Naive thymus-derived CD8-positive, alpha-beta T cell (primary cell): ENCODE measurements around the gene KRT79. TPM values are rescaled to one million over a fixed set of nuclear protein-coding genes. Genes with fewer than 3 reads are reported as not detected.

Experiments
- ATAC-seq, 2 donors: fragments of 150-1000 bp; cut with Tn5 transposase in 1 of 2; sonication (Bioruptor Pico), chemical (Tn5 transposase) in 1 of 2; 1 replicate in 1 of 2; 2 replicates in 1 of 2; pipeline ENCODE4 v1.10.0; 2021; ENCODE audit warnings: mild to moderate bottlenecking in 2 of 2, moderate library complexity in 2 of 2
- POLR2A ChIA-PET: fragments of 350-600 bp; sonication (Branson Sonifier 250); formaldehyde crosslinking; loops from one replicate; lab custom pipeline; 2021; ENCODE audit warnings: antibody characterized with exemption; lab: Charles Lee
- DNase-seq, 10 donors: peaks; one replicate each; pipeline versions ENCODE4 v3.0.0 to v3.0.0-alpha.2; 2020 to 2022
- H3K27ac Mint-ChIP-seq, 10 donors: one replicate each; pipeline ENCODE4 v1.8.0; 2020 to 2022; ENCODE audit warnings: mild to moderate bottlenecking in 10 of 10, mixed read lengths in 10 of 10, moderate library complexity in 4 of 10, inconsistent platforms in 1 of 10
- H3K27me3 Mint-ChIP-seq, 5 donors: one replicate each; pipeline ENCODE4 v1.8.0; 2021 to 2022; ENCODE audit warnings: mixed read lengths in 5 of 5
- H3K36me3 Mint-ChIP-seq, 3 donors: one replicate each; pipeline ENCODE4 v1.8.0; 2020 to 2022; ENCODE audit warnings: mixed read lengths in 3 of 3, mild to moderate bottlenecking in 2 of 3, inconsistent platforms in 1 of 3
- H3K4me1 Mint-ChIP-seq, 4 donors: one replicate each; pipeline ENCODE4 v1.8.0; 2021 to 2022; ENCODE audit warnings: mixed read lengths in 4 of 4
- H3K4me3 Mint-ChIP-seq, 10 donors: one replicate each; pipeline ENCODE4 v1.8.0; 2020 to 2022; ENCODE audit warnings: mild to moderate bottlenecking in 10 of 10, mixed read lengths in 10 of 10, moderate library complexity in 6 of 10, inconsistent platforms in 1 of 10
- H3K9me3 Mint-ChIP-seq, 9 donors: one replicate each; pipeline ENCODE4 v1.8.0; 2020 to 2022; ENCODE audit warnings: mixed read lengths in 9 of 9, mild to moderate bottlenecking in 3 of 9, inconsistent platforms in 1 of 9, moderate library complexity in 1 of 9
- polyA plus RNA-seq, 3 donors: library from polyadenylated mRNA; unstranded; fragments of 300-500 nt; fragmentation: Illumina TruSeq; gene quantifications; one replicate each; pipeline ENCODE4 v1.2.3, GENCODE V29; 2021
- total RNA-seq, 8 experiments: library from RNA in 2 of 8; stranded (reverse) in 2 of 8; gene quantifications; one replicate each; pipeline ENCODE4 v1.2.3 and lab custom pipeline; 2021 to 2026

KRT79 gene
- total and polyA plus RNA-seq, 5 experiments from 2014 or later: not detected

GRCh38 chr12:52805739-52806138 is 28.4 kb downstream of the KRT79 start:
- no peak overlapping the region for H3K4me3 Mint-ChIP-seq

GRCh38 chr12:52805000-52805399 is 29.1 kb downstream of the KRT79 start:
- POLR2A ChIA-PET: interaction anchor here (0.7 kb wide), 2 partner anchors 98 to 650 kb away, joined by 4 to 5 read pairs; no protein-coding TSS in a partner anchor
- no peaks in the 10 kb centered on the region for H3K36me3 Mint-ChIP-seq
- H3K27me3 Mint-ChIP-seq: peaks cover 0 to 10% (median 2%) of the 10 kb centered on the region in 5 donors
- no peaks in the 10 kb centered on the region for H3K9me3 Mint-ChIP-seq
- no peak overlapping the region for H3K4me3 Mint-ChIP-seq
- ATAC-seq (no peak), DNase-seq (no peak)
- H3K4me1 Mint-ChIP-seq: peaks cover 0 to 6% (median 0%) of the 10 kb centered on the region in 4 donors
- H3K27ac Mint-ChIP-seq: peak overlapping the region in 2 of 10 donors; percentile 35 to 47

More at GRCh38 chr12:52805739-52806138, 28.4 kb downstream of the KRT79 start:
- Mint-ChIP-seq H3K9me3 (no peaks in the 10 kb centered on the region), H3K36me3 (no peaks in the 10 kb centered on the region), H3K27me3 (peaks cover 0 to 10% (median 2%) of the 10 kb centered on the region in 5 donors), H3K4me1 (peaks cover 0 to 6% (median 0%) of the 10 kb centered on the region in 4 donors), H3K27ac (peak overlapping the region in 1 of 10 donors; percentile 35)
- DNase-seq (no peak), ATAC-seq (no peak)
- POLR2A ChIA-PET: no interaction called here

- H3K4me1 Mint-ChIP-seq: peaks cover 0 to 9% (median 0%) of the 10 kb centered on the region in 4 donors
- no peaks in the 10 kb centered on the region for H3K36me3 Mint-ChIP-seq
- H3K27ac Mint-ChIP-seq: peak overlapping the region in 3 of 10 donors; percentile 21 to 49 (median 43)
- H3K27me3 Mint-ChIP-seq: peaks cover 0 to 3% (median under 1%) of the 10 kb centered on the region in 5 donors
- H3K4me3 Mint-ChIP-seq: no peak overlapping the region
- POLR2A ChIA-PET: interaction anchor here (0.6 kb wide), 1 partner anchor 14 kb away, joined by 3 read pairs; no protein-coding TSS in a partner anchor
- no peak for DNase-seq
- no peak for ATAC-seq
- H3K9me3 Mint-ChIP-seq: no peaks in the 10 kb centered on the region
These were observed 31.7 kb downstream of the KRT79 start for GRCh38 chr12:52802442-52802841.

- POLR2A ChIA-PET: interaction anchor here (0.6 kb wide), 1 partner anchor 13 kb away, joined by 3 read pairs; no protein-coding TSS in a partner anchor
- no peak for DNase-seq
- no peak for ATAC-seq
- H3K4me3 Mint-ChIP-seq: no peak overlapping the region
- H3K27me3 Mint-ChIP-seq: peaks cover 0 to 3% (median 0%) of the 10 kb centered on the region in 5 donors
- H3K36me3 Mint-ChIP-seq: no peaks in the 10 kb centered on the region
- H3K4me1 Mint-ChIP-seq: peaks cover 0 to 9% (median 0%) of the 10 kb centered on the region in 4 donors
- H3K9me3 Mint-ChIP-seq: no peaks in the 10 kb centered on the region
- peak overlapping the region in 3 of 10 donors; percentile 22 to 48 (median 24) for H3K27ac Mint-ChIP-seq
These were observed 32.3 kb downstream of the KRT79 start for GRCh38 chr12:52801773-52802172.

GRCh38 chr12:52800259-52800917 is 33.7 kb downstream of the KRT79 start:
- Mint-ChIP-seq H3K36me3 (no peaks in the 10 kb centered on the region), H3K4me1 (peaks cover 0 to 9% (median 0%) of the 10 kb centered on the region in 4 donors), H3K27me3 (peaks cover 0 to 3% (median 0%) of the 10 kb centered on the region in 5 donors), H3K4me3 (no peak overlapping the region), H3K27ac (peak overlapping the region in 4 of 10 donors; percentile 4 to 75 (median 9)), H3K9me3 (no peaks in the 10 kb centered on the region)
- DNase-seq (no peak), ATAC-seq (no peak)
- POLR2A ChIA-PET: no interaction called here

GRCh38 chr12:52799505-52800211 is 34.5 kb downstream of the KRT79 start:
- H3K36me3 Mint-ChIP-seq: no peaks in the 10 kb centered on the region
- no peak overlapping the region for H3K4me3 Mint-ChIP-seq
- peaks cover 0 to 9% (median 0%) of the 10 kb centered on the region in 4 donors for H3K4me1 Mint-ChIP-seq
- POLR2A ChIA-PET: no interaction called here
- ATAC-seq (no peak), DNase-seq (no peak)
- H3K9me3 Mint-ChIP-seq: no peaks in the 10 kb centered on the region
- H3K27ac Mint-ChIP-seq: peak overlapping the region in 2 of 10 donors; percentile 7 to 11
- peaks cover 0 to 3% (median 0%) of the 10 kb centered on the region in 5 donors for H3K27me3 Mint-ChIP-seq

GRCh38 chr12:52798671-52799504 is 35.2 kb downstream of the KRT79 start:
- H3K4me1 Mint-ChIP-seq: peaks cover 0 to 15% (median 4%) of the 10 kb centered on the region in 4 donors
- H3K27me3 Mint-ChIP-seq: peaks cover 0 to 3% (median 0%) of the 10 kb centered on the region in 5 donors
- POLR2A ChIA-PET: no interaction called here
- DNase-seq (no peak), ATAC-seq (no peak)
- no peaks in the 10 kb centered on the region for H3K36me3 Mint-ChIP-seq
- peak overlapping the region in 1 of 10 donors; percentile 36 for H3K27ac Mint-ChIP-seq
- no peak overlapping the region for H3K4me3 Mint-ChIP-seq
- H3K9me3 Mint-ChIP-seq: no peaks in the 10 kb centered on the region

- ATAC-seq: no peak
- no peak for DNase-seq
- H3K36me3 Mint-ChIP-seq: no peaks in the 10 kb centered on the region
- H3K4me1 Mint-ChIP-seq: peaks cover 0 to 16% (median 4%) of the 10 kb centered on the region in 4 donors
- H3K27ac Mint-ChIP-seq: no peak overlapping the region
- POLR2A ChIA-PET: no interaction called here
- H3K9me3 Mint-ChIP-seq: no peaks in the 10 kb centered on the region
- H3K4me3 Mint-ChIP-seq: no peak overlapping the region
- H3K27me3 Mint-ChIP-seq: peaks cover 0 to 3% (median 0%) of the 10 kb centered on the region in 5 donors
These were observed 36.0 kb downstream of the KRT79 start for GRCh38 chr12:52798003-52798670.

GRCh38 chr12:52797529-52797894 is 36.6 kb downstream of the KRT79 start:
- POLR2A ChIA-PET: no interaction called here
- Mint-ChIP-seq H3K4me1 (peaks cover 0 to 16% (median 4%) of the 10 kb centered on the region in 4 donors), H3K9me3 (no peaks in the 10 kb centered on the region), H3K4me3 (no peak overlapping the region), H3K36me3 (no peaks in the 10 kb centered on the region), H3K27ac (peak overlapping the region in 1 of 10 donors; percentile 19), H3K27me3 (peaks cover 0 to 3% (median 0%) of the 10 kb centered on the region in 5 donors)
- DNase-seq: no peak
- ATAC-seq: no peak

- DNase-seq: no peak
- peaks cover 0 to 13% (median 4%) of the 10 kb centered on the region in 4 donors for H3K4me1 Mint-ChIP-seq
These were observed 37.1 kb downstream of the KRT79 start for GRCh38 chr12:52796839-52797528.

GRCh38 chr12:52796429-52796794 is 37.7 kb downstream of the KRT79 start:
- no peak for ATAC-seq
- no peaks in the 10 kb centered on the region for H3K9me3 Mint-ChIP-seq
- peaks cover 0 to 14% (median 5%) of the 10 kb centered on the region in 4 donors for H3K4me1 Mint-ChIP-seq
- no peak overlapping the region for H3K27ac Mint-ChIP-seq
- no peak overlapping the region for H3K4me3 Mint-ChIP-seq
- no peak for DNase-seq
- no peaks in the 10 kb centered on the region for H3K36me3 Mint-ChIP-seq
- H3K27me3 Mint-ChIP-seq: peaks cover 0 to 7% (median 2%) of the 10 kb centered on the region in 5 donors
- POLR2A ChIA-PET: no interaction called here

More at GRCh38 chr12:52796839-52797528, 37.1 kb downstream of the KRT79 start:
- POLR2A ChIA-PET: no interaction called here
- Mint-ChIP-seq H3K4me3 (no peak overlapping the region), H3K27ac (peak overlapping the region in 1 of 10 donors; percentile 19), H3K9me3 (no peaks in the 10 kb centered on the region), H3K27me3 (peaks cover 0 to 3% (median 0%) of the 10 kb centered on the region in 5 donors), H3K36me3 (no peaks in the 10 kb centered on the region)
- ATAC-seq: no peak
